GM18508 (cell line): ENCODE results near the gene SYNDIG1.

Experiments used
- ATAC-seq: cut with Tn5 transposase; IDR thresholded peaks from one replicate; pipeline ENCODE4 v1.9.1; 2021; ENCODE audit warnings: moderate number of reproducible peaks; ENCODE audit not compliant: insufficient read depth, unreplicated experiment

Gene SYNDIG1

DNA sequence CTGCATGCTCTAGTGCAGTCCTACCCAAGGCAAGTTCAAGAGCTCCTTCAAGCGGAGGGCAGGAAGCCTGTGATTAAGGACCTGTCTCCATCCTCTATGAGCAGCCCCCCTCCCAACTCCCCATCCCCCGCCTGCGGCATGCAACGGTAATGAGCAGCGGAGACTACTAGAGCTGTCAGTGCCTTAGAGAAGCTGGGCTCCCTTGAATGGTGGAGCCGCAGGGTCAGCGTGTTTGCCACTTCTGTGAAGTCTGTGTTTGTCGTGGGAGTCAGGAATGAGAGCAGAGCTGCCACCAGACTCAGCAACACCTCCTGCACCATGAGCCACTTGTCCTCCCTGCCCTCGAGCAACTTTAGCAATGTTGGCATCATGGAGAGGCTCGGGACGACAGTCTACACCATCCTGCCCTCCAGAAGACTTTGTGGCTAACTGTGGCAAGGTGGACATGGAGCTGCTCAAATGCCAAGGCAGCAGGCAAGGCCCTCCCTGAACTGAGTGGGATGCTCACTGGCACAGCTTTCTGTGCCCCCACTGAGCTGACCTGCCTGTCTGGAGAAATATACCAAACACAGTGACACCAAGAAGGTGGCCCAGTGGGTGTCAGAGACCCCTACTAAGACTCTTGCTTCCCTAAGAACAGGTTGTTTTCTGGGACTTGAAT lies 23.8 kb upstream of the SYNDIG1 start:
- ATAC-seq, result no peak

- no peak for ATAC-seq
Observed at GRCh38 chr20:24446811-24447210, 22.6 kb upstream of the SYNDIG1 start.

GRCh38 chr20:24448170-24448569 lies 21.3 kb upstream of the SYNDIG1 start:
- ATAC-seq, result no peak

DNA sequence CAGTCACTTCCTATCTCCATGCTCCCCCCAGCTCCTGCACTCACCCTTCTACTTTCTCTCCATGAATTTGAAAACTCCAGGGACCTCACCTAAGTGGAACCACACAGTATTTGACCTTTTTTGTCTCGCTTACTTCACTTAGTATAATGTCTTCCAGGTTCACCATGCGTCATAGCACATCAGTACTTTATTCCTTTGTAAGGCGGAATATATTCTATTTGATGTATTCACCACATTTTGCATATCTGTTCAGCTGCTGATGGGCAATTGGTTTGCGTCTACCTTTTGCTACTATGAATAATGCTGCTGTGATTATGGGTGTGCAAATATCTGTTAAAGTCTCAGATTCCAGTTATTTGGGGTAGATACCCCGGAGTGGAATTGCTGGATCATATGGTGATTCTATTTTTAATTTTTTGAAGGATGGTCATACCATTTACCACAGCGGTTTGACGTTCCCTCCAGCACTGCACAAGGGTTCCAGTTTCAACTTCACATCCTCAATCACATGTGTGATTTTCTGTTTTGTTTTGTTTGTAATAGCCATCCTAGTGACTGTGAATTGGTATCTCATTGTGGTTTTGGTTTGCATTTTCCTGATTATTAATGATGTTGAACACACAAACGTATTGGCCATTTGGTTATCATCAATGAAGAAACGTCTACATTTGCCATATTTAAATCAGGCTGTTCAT lies 20.3 kb upstream of the SYNDIG1 start:
- no peak for ATAC-seq

DNA sequence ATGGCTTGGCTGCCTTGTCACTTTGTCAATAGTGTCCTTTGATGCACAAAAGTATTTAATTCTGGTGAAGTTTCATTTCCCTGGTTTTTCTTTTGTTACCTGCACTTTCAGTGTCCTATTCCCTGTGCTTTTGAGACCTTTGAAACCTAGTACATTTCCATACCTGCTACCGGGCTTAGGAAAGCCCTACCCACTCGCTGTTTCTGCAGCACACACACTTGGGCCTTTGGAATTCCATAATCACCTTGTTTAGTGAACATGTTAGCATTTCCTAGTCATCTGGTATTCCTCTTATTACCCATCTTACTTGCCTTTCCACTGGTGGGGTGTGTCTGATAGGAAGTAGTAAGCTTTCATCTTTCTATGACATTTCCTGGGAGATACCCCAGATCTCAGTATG lies 19.3 kb upstream of the SYNDIG1 start:
- no peak for ATAC-seq

GRCh38 chr20:24450624-24451376 lies 18.6 kb upstream of the SYNDIG1 start:
- no peak for ATAC-seq

- no peak for ATAC-seq
Observed at GRCh38 chr20:24451428-24451827, 18.0 kb upstream of the SYNDIG1 start.

- ATAC-seq, result no peak
Observed at GRCh38 chr20:24452016-24452415, 17.4 kb upstream of the SYNDIG1 start.

- ATAC-seq, result no peak
Observed at GRCh38 chr20:24452498-24453127, 16.8 kb upstream of the SYNDIG1 start.

- no peak for ATAC-seq
Observed at GRCh38 chr20:24453869-24454268, 15.6 kb upstream of the SYNDIG1 start.

DNA sequence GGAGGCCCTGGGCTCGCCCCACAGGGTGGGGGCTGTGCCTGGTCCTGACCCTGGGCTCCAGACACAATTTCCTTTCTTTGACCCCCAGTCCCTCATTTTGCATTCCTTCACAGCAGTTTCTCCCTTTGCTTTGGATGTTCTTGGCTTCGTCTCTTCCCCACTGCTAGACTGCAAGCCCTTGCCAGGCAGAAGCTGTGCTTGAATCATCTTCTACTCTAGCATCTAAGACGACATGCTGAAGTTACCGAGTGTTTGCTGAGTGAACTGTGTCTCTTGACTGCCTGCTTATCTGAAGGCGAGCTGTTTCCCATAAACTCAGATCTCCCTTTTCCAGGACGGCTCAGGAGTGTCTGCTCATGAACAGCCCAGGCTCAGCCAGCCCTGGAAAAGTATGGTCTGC lies 14.3 kb upstream of the SYNDIG1 start:
- ATAC-seq, result no peak

GRCh38 chr20:24456398-24456781 lies 13.0 kb upstream of the SYNDIG1 start:
- ATAC-seq, result no peak

- no peak for ATAC-seq
Observed at GRCh38 chr20:24458436-24458835, 11.0 kb upstream of the SYNDIG1 start.

DNA sequence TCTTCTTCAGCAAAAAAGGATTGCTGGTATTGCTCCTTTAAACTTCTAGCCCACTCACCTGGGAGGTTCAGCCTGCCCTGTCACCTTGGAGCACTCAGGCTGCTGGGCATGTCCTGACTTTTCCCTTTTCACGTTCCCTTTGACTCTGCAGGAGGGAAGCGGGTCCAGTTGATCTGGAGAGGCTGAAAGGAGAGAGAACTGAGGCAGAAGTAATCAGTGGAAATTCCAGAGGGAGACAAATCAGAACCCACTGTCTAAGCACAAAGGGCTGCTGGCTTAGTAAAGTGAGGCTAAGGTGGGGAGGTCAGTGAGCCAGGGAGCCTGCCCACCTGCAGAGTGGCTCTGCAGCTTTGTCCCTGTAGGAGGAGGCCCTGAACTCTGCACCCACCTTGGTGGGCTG lies 9.7 kb upstream of the SYNDIG1 start:
- no peak for ATAC-seq

GRCh38 chr20:24460712-24461111 lies 8.7 kb upstream of the SYNDIG1 start:
- no peak for ATAC-seq

DNA sequence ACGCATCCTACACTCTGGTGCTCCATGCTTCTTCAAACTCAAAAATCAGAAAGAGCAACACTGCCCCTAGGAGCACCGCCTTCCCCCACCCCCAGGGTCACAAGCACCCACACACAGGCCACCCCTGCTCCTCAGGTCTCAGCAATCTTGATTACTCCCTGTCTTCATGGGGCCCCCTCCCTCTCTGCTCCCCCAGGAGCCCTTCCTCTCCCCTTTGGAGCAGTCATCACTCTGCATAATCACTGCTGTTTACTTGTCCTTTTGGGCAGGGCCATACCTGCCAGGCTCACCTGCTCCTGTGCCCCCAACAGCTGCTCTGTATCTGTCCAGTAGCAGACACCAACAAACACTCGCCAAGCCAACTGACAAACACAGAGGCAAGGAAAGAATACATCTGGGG lies 7.6 kb upstream of the SYNDIG1 start:
- ATAC-seq, result no peak

DNA sequence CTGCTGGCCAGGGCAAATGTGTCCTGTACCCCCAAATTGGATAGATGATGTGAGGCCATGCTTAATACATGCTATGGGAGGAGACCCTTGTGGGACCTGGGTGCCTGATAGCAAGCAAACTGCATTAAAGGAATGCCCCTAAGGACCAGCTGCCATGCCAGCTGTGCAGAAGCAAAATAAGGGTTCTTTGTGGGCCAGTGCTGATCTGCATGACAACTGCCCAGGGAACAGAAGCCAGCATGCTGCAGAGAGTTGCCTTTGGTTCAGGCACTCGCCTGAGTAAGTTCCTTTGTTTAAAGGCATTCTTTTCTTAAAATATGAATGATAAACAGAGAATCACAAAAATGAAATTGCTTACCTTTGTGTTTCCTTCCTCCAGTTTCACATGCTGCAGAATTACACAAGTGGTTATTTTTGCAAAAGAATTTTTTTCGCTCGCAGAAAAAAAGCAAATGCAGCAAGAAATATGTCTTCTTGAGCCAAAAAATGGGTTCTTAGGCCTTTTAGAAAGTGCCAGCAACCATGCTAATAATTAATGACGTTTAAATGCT lies 6.9 kb upstream of the SYNDIG1 start:
- ATAC-seq, result no peak

GRCh38 chr20:24465159-24465558 lies 4.3 kb upstream of the SYNDIG1 start:
- ATAC-seq, result no peak

- no peak for ATAC-seq
Observed at GRCh38 chr20:24465730-24466129, 3.7 kb upstream of the SYNDIG1 start.

DNA sequence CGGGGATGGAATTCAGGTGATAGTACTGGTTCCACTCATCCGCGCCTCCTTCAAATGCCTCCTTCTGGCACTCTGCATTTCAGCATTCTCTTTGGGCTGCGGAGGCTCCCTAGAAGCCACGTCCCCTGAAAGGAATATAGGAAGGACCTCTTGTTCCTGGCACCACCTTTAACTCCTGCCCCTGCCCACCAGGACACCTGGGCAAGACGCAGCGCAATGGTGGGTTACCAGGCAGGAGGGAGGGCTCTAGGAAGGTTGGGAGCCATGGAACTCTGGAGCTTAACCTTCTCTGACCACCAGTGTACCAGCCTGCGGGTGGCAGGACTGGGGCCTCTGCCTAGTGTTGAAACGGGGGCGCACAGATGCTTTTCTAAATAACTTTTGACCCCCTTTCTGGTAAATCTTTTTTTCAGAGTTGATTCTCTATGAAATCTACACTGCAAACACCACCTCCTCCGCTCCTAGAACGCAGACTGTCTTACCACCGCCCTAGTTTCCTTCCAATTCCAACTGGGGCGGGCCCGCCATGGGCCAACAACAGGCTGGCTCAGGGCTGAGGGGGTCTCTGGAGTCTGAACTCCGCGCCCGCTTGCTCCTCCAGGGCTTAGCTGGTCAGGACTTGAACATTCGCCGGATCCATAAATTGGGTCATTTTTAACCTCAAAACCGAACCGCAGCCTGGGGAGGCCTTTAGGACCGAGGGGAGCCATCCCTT lies 871 bp upstream of the SYNDIG1 start:
- ATAC-seq, result no peak
